Stimulated activated CD4-positive, alpha-beta T cell treated with anti-CD3 and anti-CD28 coated beads, Interleukin-4, amount 100 ng/mL, for 48 hours (primary cell): Measurements from ENCODE around the gene RBM24.

Source experiments
- DNase-seq, 2 donors: peaks; one replicate each; pipeline ENCODE4 v3.0.0-alpha.2; 2020; ENCODE audit warnings: low read depth in 2 of 2

RBM24 gene

GRCh38 chr6:17341891-17342290, 60.7 kb downstream of the RBM24 start:
- no peak for DNase-seq

DNA sequence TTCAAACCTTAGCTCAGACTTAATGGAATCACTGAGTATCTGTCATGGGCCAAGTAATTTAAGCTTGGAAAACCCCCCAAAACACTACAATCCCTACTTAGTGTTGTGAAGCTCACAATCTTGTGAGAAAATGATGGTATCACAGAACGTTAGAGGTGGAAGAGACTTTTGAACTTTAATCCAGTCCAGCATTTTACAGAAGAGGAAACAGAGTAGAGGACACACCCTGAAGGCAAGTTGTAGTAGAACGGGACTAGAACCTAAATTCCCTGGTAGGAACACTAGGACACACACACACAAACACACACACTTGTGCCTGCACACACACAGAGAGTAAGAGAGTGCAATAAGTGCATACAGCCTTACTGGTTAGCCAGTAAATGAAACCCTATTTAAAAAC, 62.1 kb downstream of the RBM24 start:
- no peak for DNase-seq
